Measurements from ENCODE around the gene GET4.
"Not testable (repeated sequence)": the region's sequence is repeated elsewhere in the genome, so short reads cannot be mapped to it uniquely, and the experiment has no call there.

DNA sequence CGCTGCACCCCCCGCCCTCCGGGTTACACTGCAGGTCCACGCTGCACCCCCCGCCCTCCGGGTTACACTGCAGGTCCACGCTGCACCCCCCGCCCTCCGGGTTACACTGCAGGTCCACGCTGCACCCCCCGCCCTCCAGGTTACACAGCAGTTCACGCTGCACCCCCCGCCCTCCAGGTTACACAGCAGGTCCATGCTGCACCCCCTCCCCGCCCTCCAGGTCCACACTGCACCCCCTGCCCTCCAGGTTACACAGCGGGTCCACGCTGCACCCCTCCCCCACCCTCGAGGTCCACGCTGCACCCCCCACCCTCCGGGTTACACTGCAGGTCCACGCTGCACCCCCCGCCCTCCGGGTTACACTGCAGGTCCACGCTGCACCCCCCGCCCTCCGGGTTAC, 47.7 kb downstream of the GET4 start:
- TF ChIP-seq, protein P1, sequence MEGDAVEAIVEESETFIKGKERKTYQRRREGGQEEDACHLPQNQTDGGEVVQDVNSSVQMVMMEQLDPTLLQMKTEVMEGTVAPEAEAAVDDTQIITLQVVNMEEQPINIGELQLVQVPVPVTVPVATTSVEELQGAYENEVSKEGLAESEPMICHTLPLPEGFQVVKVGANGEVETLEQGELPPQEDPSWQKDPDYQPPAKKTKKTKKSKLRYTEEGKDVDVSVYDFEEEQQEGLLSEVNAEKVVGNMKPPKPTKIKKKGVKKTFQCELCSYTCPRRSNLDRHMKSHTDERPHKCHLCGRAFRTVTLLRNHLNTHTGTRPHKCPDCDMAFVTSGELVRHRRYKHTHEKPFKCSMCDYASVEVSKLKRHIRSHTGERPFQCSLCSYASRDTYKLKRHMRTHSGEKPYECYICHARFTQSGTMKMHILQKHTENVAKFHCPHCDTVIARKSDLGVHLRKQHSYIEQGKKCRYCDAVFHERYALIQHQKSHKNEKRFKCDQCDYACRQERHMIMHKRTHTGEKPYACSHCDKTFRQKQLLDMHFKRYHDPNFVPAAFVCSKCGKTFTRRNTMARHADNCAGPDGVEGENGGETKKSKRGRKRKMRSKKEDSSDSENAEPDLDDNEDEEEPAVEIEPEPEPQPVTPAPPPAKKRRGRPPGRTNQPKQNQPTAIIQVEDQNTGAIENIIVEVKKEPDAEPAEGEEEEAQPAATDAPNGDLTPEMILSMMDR (conservative IDR thresholded peaks at IDR 0.05), result not testable (repeated sequence)
- not testable (repeated sequence) for TF ChIP-seq ZFX (IDR thresholded peaks at IDR 0.05)

All from C4-2B (cell line).